Measurements from ENCODE around the gene CCDC13. TPM values are rescaled to one million over a fixed set of nuclear protein-coding genes. Genes with fewer than 3 reads are reported as not detected.

Gene CCDC13
- total RNA-seq, 1 donor from 2014 or later = 2.4 TPM

GRCh38 chr3:42742259-42742658, 30.8 kb downstream of the CCDC13 start:
- Mint-ChIP-seq H3K27ac (no peak overlapping the region), H3K4me3 (no peak overlapping the region), H3K36me3 (no peaks in the 10 kb centered on the region), H3K4me1 (ENCODE audit: unreplicated experiment) (no peaks in the 10 kb centered on the region), H3K27me3 (peaks cover 9% of the 10 kb centered on the region), H3K9me3 (no peaks in the 10 kb centered on the region)
- no peak for TF ChIP-seq CTCF (conservative IDR thresholded peaks at IDR 0.05)
- DNase-seq (ENCODE audit: extremely low spot score, unreplicated experiment) = no peak

- TF ChIP-seq CTCF (conservative IDR thresholded peaks at IDR 0.05) = no peak
- Mint-ChIP-seq H3K36me3 (no peaks in the 10 kb centered on the region), H3K9me3 (no peaks in the 10 kb centered on the region), H3K4me3 (no peak overlapping the region), H3K27ac (no peak overlapping the region), H3K4me1 (ENCODE audit: unreplicated experiment) (no peaks in the 10 kb centered on the region), H3K27me3 (peaks cover 9% of the 10 kb centered on the region)
- no peak for DNase-seq (ENCODE audit: extremely low spot score, unreplicated experiment)
Measured at GRCh38 chr3:42741796-42742195, 31.3 kb downstream of the CCDC13 start.

GRCh38 chr3:42739401-42740158, 33.5 kb downstream of the CCDC13 start:
- DNase-seq (ENCODE audit: extremely low spot score, unreplicated experiment) = no peak
- Mint-ChIP-seq H3K9me3 (no peaks in the 10 kb centered on the region), H3K4me3 (no peak overlapping the region), H3K27me3 (peaks cover 9% of the 10 kb centered on the region), H3K36me3 (no peaks in the 10 kb centered on the region), H3K4me1 (ENCODE audit: unreplicated experiment) (no peaks in the 10 kb centered on the region), H3K27ac (no peak overlapping the region)
- no peak for TF ChIP-seq CTCF (conservative IDR thresholded peaks at IDR 0.05)

GRCh38 chr3:42736531-42736930, 36.5 kb downstream of the CCDC13 start:
- Mint-ChIP-seq H3K4me3 (no peak overlapping the region), H3K36me3 (no peaks in the 10 kb centered on the region), H3K4me1 (ENCODE audit: unreplicated experiment) (peaks cover 8% of the 10 kb centered on the region)

GRCh38 chr3:42736081-42736480, 37.0 kb downstream of the CCDC13 start:
- TF ChIP-seq CTCF (conservative IDR thresholded peaks at IDR 0.05) = no peak
- H3K4me1 Mint-ChIP-seq (ENCODE audit: unreplicated experiment) = peaks cover 8% of the 10 kb centered on the region
- H3K27me3 Mint-ChIP-seq = peaks cover 6% of the 10 kb centered on the region
- DNase-seq (ENCODE audit: extremely low spot score, unreplicated experiment) = no peak
- no peak overlapping the region for H3K4me3 Mint-ChIP-seq
- no peak overlapping the region for H3K27ac Mint-ChIP-seq
- H3K9me3 Mint-ChIP-seq = no peaks in the 10 kb centered on the region
- H3K36me3 Mint-ChIP-seq = no peaks in the 10 kb centered on the region

More at GRCh38 chr3:42736531-42736930, 36.5 kb downstream of the CCDC13 start:
- no peak for TF ChIP-seq CTCF (conservative IDR thresholded peaks at IDR 0.05)
- DNase-seq (ENCODE audit: extremely low spot score, unreplicated experiment) = no peak
- peaks cover 9% of the 10 kb centered on the region for H3K27me3 Mint-ChIP-seq
- H3K27ac Mint-ChIP-seq = no peak overlapping the region
- H3K9me3 Mint-ChIP-seq = no peaks in the 10 kb centered on the region

Measured in type B pancreatic cell (in vitro differentiated cells).